BJ (cell line): Measurements from ENCODE around the gene PTPRM. TPM values are rescaled to one million over a fixed set of nuclear protein-coding genes. Genes with fewer than 3 reads are reported as not detected.

Experiments
- CTCF ChIA-PET: fragments of 350-600 bp; formaldehyde crosslinking; extraction: SDS; loops from one replicate; lab custom pipeline; 2021; ENCODE audit warnings: antibody characterized with exemption, inconsistent platforms; lab: Yijun Ruan, JAX
- POLR2A ChIA-PET: fragments of 300-600 bp; sonication (Branson Sonifier 250); formaldehyde crosslinking; extraction: SDS; loops from one replicate; lab custom pipeline; 2021; ENCODE audit warnings: antibody characterized with exemption; lab: Charles Lee
- DNase-seq: peaks from one replicate; pipeline ENCODE4 v3.0.0-alpha.2; 2011; ENCODE audit warnings: low read depth
- H3K27me3 ChIP-seq: 2 replicates; pipeline ENCODE4 v1.6.0; 2011; ENCODE audit warnings: low read length; ENCODE audit not compliant: control insufficient read depth, insufficient read depth
- H3K36me3 ChIP-seq: 2 replicates; pipeline ENCODE4 v1.5.1; 2011; ENCODE audit warnings: low read length; ENCODE audit not compliant: control insufficient read depth, insufficient read depth
- H3K4me3 ChIP-seq: 2 replicates; pipeline ENCODE4 v1.5.1; 2011; ENCODE audit warnings: low read depth, mild to moderate bottlenecking, control low read depth, low read length
- polyA plus RNA-seq: library from polyadenylated mRNA; depleted of rRNA; stranded (reverse); fragments of >200 nt; gene quantifications from 2 replicates; pipeline ENCODE4 v1.2.3, GENCODE V29; 2011
- TF ChIP-seq, protein P1 (sequence below): IDR thresholded peaks from 2 replicates; pipeline ENCODE4 v1.5.1; 2011; ENCODE audit warnings: low read depth, mild to moderate bottlenecking, control low read depth, inconsistent platforms, low read length, moderate library complexity; ENCODE audit not compliant: insufficient read depth

PTPRM gene
- polyA plus RNA-seq, 1 experiment: 149 TPM

DNA sequence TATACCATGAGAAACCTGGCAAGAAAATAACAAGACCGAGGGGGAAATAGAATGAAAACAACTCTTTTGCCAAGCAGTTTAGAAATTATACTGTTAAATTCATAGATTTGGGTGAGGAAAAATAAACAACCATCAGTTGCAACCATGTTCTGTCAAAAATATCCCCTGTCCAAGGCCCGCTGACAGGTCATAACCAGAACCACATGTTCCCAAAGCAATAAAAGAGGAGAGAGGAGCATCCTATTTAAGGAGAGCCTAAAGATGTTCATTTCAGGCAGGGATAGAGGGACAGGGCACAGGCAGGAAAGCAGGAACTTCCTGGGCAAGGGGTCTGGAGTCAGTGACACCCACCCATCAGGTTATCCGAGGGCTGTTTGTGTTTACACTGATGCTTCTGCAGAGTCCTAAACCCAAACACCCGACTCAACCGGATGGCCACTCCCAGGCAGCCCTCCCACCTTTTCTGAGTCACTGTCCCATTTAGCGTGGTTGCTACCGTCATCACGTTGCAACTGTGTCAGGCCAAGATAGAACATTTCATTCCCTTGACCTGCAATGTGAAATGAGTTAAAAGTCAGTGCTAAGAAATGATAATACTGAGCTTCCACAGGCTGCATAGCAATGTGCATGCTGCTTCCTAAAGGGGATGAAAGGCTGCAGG is 573.9 kb downstream of the PTPRM start:
- Histone ChIP-seq H3K27me3 (no peaks in the 10 kb centered on the region), H3K4me3 (no peak overlapping the region), H3K36me3 (peaks cover 2% of the 10 kb centered on the region; the same call in 1 of the 2 replicates)
- ChIA-PET POLR2A (no interaction called here), CTCF (no interaction called here)
- DNase-seq: peak; percentile 48
- TF ChIP-seq, protein P1, sequence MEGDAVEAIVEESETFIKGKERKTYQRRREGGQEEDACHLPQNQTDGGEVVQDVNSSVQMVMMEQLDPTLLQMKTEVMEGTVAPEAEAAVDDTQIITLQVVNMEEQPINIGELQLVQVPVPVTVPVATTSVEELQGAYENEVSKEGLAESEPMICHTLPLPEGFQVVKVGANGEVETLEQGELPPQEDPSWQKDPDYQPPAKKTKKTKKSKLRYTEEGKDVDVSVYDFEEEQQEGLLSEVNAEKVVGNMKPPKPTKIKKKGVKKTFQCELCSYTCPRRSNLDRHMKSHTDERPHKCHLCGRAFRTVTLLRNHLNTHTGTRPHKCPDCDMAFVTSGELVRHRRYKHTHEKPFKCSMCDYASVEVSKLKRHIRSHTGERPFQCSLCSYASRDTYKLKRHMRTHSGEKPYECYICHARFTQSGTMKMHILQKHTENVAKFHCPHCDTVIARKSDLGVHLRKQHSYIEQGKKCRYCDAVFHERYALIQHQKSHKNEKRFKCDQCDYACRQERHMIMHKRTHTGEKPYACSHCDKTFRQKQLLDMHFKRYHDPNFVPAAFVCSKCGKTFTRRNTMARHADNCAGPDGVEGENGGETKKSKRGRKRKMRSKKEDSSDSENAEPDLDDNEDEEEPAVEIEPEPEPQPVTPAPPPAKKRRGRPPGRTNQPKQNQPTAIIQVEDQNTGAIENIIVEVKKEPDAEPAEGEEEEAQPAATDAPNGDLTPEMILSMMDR: no peak

DNA sequence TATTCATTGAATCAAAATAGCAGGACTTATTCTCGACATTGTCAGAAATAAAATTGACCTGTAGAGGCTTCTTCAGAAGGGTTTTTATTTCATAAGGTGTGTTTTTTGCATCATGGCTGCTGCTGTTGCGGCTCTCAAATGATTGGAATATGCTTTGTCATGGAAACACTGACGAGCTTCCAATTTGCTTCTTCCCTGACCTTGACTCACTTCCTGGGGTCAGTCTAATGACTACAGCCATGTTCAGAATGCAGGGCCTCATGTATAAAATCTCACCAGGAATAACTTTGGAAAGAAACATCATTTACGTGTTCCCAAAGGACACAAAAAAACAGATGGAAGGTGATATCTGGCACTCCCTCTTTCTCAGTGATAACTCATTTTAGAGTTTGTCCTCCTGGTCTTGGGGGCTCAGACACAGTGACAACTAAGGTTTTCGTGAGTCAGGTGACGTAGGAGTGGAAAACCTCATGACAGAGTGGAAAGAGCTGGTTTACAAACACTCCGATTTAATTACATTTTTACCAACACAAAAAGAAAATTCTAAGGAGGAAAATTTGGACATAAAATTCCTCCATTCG is 575.1 kb downstream of the PTPRM start:
- peaks cover 2% of the 10 kb centered on the region; the same call in 1 of the 2 replicates for H3K36me3 ChIP-seq
- no peak overlapping the region for H3K4me3 ChIP-seq
- TF ChIP-seq, protein P1: no peak
- no peaks in the 10 kb centered on the region for H3K27me3 ChIP-seq
- ChIA-PET POLR2A (no interaction called here), CTCF (no interaction called here)
- DNase-seq: no peak

DNA sequence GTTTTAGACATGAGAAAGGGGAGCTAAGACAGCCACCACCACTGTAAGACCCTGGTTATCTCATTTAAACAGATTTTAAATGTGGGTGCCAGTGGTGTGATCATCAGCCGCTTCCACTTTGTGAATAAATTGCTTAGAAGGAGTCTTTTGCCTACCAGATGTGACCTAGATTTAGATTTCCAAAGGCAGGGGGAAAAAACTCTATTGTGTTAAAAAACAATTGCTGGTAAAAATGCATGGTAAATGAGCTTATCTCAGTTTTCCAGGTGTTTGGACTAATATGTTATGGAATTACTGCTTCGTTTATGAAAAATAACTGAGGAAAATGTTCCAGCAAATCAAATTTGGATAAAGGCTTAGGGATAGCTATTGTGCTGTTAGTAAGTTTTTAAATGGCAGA is 575.8 kb downstream of the PTPRM start:
- Histone ChIP-seq H3K4me3 (no peak overlapping the region), H3K27me3 (no peaks in the 10 kb centered on the region), H3K36me3 (peaks cover 2% of the 10 kb centered on the region; the same call in 1 of the 2 replicates)
- TF ChIP-seq, protein P1: no peak
- ChIA-PET POLR2A (no interaction called here), CTCF (no interaction called here)
- DNase-seq: no peak

DNA sequence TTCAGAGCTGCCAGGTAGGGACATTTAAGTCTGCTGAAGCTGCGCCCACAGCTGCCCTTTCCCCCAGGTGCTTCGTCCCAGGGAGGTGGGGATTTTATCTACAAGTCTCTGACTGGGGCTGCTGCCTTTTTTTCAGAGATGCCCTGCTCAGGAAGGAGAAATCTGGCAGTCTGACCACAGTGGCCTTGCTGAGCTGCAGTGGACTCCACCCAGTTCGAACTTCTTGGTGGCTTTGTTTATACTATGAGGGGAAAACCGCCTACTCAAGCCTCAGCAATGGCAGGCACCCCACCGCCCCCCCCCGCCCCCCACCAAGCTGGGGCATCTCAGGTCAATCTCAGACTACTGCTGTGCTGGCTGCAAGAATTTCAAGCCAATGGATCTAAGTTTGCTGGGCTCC is 584.1 kb downstream of the PTPRM start:
- TF ChIP-seq, protein P1: no peak
- no peak for DNase-seq

DNA sequence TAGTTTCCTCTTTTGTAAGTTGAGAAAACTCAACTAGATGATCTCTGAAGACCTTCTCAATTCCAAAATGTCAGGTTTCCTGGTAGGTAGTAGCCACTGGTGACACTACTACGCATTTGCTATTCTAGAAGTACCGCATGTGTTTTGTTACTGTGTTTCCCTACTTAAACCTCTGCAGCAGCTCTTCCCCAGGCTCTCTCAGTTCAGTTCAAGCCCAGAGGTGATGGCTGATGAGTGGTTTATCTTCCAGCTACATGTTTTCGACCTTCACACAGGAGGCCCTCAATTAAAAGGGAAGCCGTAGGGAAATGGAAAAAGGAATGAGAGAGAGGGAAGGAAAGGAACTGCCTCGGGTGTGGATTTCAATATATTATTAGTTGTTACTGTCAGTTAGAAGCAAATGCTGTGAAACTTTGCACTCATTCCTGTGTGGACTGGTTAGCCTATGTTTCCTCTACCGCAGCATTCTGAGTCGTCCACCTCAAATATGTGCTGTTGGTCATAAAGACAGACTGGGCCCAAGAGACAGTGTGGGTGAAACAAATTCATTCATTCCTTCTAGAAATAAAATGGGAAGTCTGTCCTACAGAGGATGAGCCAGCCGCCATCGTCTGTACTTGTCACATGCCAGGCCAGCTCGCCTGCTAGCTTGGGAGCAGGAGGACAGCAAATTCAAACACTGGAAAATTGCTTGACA is 586.9 kb downstream of the PTPRM start:
- no peaks in the 10 kb centered on the region for H3K27me3 ChIP-seq
- POLR2A ChIA-PET: no interaction called here
- CTCF ChIA-PET: interaction anchor here (1.7 kb wide), 1 partner anchor 235 kb away, joined by 4 read pairs; no protein-coding TSS in a partner anchor
- H3K36me3 ChIP-seq: 0 out of 2 replicates have a peak, but pooled peaks cover 2% of the 10 kb centered on the region
- peak; percentile 33 for DNase-seq
- H3K4me3 ChIP-seq: no peak overlapping the region
- TF ChIP-seq, protein P1: no peak

More for the DNA sequence above, 584.1 kb downstream of the PTPRM start:
- Histone ChIP-seq H3K4me3 (no peak overlapping the region), H3K27me3 (no peaks in the 10 kb centered on the region), H3K36me3 (no peaks in the 10 kb centered on the region)
- CTCF ChIA-PET: no interaction called here
- POLR2A ChIA-PET: no interaction called here
